HFFc6 (cell line): ENCODE measurements around the gene FZD7. TPM values are rescaled to one million over a fixed set of nuclear protein-coding genes. Genes with fewer than 3 reads are reported as not detected.

Source experiments
- DNase-seq: peaks from one replicate; pipeline ENCODE4 v3.0.0-alpha.2; 2018
- H3K27ac Mint-ChIP-seq: 2 replicates; pipeline ENCODE4 v1.8.0; 2020; ENCODE audit warnings: mild to moderate bottlenecking, mixed read lengths
- H3K27me3 Mint-ChIP-seq: 2 replicates; pipeline ENCODE4 v1.8.0; 2021; ENCODE audit warnings: mild to moderate bottlenecking, moderate library complexity, mixed read lengths; ENCODE audit not compliant: insufficient read depth
- H3K36me3 Mint-ChIP-seq: 2 replicates; pipeline ENCODE4 v1.8.0; 2021; ENCODE audit warnings: low read depth, mixed read lengths
- H3K4me1 Mint-ChIP-seq: 2 replicates; pipeline ENCODE4 v1.8.0; 2020; ENCODE audit warnings: low read depth, mixed read lengths
- H3K4me3 Mint-ChIP-seq: 2 replicates; pipeline ENCODE4 v1.8.0; 2020; ENCODE audit warnings: mild to moderate bottlenecking, moderate library complexity, mixed read lengths
- H3K9me3 Mint-ChIP-seq: 2 replicates; pipeline ENCODE4 v1.8.0; 2020; ENCODE audit warnings: mild to moderate bottlenecking, mixed read lengths
- total RNA-seq, 6 experiments: library from RNA; stranded (reverse); fragmentation: NEBNext Ultra II Directional; extraction: Animal tissue kit (Norgen Biotek cat#: 25700); gene quantifications; 2 replicates in 1 of 6; 3 replicates in 5 of 6; pipeline ENCODE4 v1.2.3, GENCODE V29; 2021
- TF ChIP-seq, protein P1 (sequence below): fragments of 200-600 bp; sonication (generic); IDR thresholded peaks from 2 replicates; pipeline ENCODE4 v1.5.0; 2021; ENCODE audit warnings: antibody characterized with exemption, mild to moderate bottlenecking

The FZD7 gene
- total RNA-seq, 6 experiments from 2014 or later: 111 to 147 (median 117) TPM

DNA sequence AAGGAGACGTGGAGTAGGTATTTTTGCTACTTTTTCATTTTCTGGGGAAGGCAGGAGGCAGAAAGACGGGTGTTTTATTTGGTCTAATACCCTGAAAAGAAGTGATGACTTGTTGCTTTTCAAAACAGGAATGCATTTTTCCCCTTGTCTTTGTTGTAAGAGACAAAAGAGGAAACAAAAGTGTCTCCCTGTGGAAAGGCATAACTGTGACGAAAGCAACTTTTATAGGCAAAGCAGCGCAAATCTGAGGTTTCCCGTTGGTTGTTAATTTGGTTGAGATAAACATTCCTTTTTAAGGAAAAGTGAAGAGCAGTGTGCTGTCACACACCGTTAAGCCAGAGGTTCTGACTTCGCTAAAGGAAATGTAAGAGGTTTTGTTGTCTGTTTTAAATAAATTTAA lies 3.4 kb downstream of the FZD7 start:
- Mint-ChIP-seq H3K27ac (no peak overlapping the region), H3K9me3 (no peaks in the 10 kb centered on the region), H3K36me3 (peaks cover 20% of the 10 kb centered on the region), H3K4me3 (no peak overlapping the region), H3K4me1 (peaks cover 13% of the 10 kb centered on the region), H3K27me3 (0 out of 2 replicates have a peak, but pooled peaks cover 1% of the 10 kb centered on the region)
- TF ChIP-seq, protein P1, sequence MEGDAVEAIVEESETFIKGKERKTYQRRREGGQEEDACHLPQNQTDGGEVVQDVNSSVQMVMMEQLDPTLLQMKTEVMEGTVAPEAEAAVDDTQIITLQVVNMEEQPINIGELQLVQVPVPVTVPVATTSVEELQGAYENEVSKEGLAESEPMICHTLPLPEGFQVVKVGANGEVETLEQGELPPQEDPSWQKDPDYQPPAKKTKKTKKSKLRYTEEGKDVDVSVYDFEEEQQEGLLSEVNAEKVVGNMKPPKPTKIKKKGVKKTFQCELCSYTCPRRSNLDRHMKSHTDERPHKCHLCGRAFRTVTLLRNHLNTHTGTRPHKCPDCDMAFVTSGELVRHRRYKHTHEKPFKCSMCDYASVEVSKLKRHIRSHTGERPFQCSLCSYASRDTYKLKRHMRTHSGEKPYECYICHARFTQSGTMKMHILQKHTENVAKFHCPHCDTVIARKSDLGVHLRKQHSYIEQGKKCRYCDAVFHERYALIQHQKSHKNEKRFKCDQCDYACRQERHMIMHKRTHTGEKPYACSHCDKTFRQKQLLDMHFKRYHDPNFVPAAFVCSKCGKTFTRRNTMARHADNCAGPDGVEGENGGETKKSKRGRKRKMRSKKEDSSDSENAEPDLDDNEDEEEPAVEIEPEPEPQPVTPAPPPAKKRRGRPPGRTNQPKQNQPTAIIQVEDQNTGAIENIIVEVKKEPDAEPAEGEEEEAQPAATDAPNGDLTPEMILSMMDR: no peak
- peak; percentile 41 for DNase-seq

DNA sequence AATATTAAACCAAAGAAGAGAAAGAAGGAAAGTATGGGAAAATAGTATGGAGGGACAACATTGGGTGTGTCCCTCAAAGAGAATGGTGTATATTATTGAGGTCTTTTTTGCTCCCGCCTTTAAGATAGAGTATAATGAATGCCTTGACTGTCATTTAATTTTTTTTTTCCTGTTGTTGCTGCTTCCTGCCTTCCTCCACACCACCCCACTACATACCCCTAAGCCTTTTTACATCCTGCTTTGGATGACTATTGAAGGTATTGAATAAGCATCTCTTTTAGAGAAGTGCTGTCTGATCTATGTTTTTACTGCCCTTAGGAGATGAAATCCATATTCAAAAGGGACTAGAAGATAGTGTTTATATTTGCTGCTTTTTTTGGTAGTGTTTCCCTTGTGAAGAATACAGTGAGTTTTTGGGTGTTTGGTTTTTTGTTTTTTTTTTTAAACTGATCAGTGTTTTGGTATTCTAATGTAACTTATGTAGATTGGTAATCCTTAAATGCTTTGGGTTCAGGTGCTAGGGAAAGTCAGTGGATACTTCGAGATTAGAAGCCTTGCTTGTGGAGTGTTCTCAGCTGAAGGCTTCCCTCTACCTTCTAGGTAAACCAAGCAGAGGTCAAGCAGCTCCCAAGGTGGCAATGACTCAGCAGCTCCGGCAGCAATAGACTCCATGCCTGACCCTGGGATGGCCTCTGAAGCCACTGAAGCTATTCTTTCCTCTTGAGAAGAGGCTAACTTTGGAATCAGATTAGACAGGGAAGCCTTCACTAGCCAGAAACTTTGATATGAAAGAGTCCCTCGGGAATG lies 5.0 kb downstream of the FZD7 start:
- Mint-ChIP-seq H3K27me3 (no peaks in the 10 kb centered on the region; the same call in 1 of the 2 replicates), H3K4me1 (peaks cover 12% of the 10 kb centered on the region), H3K27ac (peak overlapping the region; percentile 64), H3K36me3 (peaks cover 20% of the 10 kb centered on the region), H3K9me3 (no peaks in the 10 kb centered on the region), H3K4me3 (no peak overlapping the region)
- TF ChIP-seq, protein P1: no peak
- peak; percentile 45 for DNase-seq

DNA sequence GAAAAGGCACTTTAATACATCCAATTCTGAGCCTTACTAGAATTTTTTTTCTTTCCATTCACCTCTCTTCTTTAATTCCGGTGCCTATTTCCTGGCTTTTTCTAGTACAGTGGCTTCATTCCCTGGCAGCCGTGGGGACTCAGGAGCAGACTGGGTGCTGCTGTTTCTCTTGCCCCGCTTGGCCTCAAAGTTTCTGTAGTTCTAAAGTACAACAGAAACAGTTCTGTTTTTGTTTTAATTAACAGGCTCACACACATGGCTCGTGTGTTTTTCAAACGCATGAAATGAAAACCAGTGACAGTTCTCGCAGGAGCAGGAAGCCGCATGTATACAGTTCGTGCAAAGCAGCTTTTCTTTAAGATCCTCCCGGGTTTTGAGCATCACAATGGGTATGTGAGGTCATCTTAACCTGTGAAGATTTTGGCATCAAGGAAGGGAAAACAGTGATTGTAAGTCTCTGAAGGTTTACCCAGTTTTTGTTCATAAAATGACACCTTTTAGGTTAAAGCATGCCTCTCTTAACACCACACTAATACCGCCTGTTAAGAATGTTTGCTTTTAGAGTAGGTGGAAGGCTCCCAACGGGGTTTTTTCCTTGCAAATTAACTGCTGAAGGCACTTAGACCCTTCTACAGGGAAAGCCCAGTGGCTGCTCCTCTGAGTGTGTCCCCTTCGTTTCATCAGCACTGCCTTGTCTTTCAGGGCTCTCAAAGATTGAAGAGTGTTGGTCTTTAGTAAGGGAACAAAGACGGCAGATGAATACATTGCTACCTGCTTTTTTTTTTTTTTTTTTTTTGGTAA lies 5.8 kb downstream of the FZD7 start:
- Mint-ChIP-seq H3K9me3 (no peaks in the 10 kb centered on the region), H3K36me3 (peaks cover 20% of the 10 kb centered on the region), H3K27me3 (no peaks in the 10 kb centered on the region; the same call in 1 of the 2 replicates), H3K4me1 (peaks cover 12% of the 10 kb centered on the region), H3K27ac (peak overlapping the region; percentile 64), H3K4me3 (no peak overlapping the region)
- TF ChIP-seq, protein P1: no peak
- no peak for DNase-seq

- peaks cover 12% of the 10 kb centered on the region for H3K4me1 Mint-ChIP-seq
- DNase-seq: no peak
- H3K4me3 Mint-ChIP-seq: no peak overlapping the region
- H3K27ac Mint-ChIP-seq: no peak overlapping the region; the same call in 1 of the 2 replicates
- no peaks in the 10 kb centered on the region for H3K9me3 Mint-ChIP-seq
- no peaks in the 10 kb centered on the region; the same call in 1 of the 2 replicates for H3K27me3 Mint-ChIP-seq
- TF ChIP-seq, protein P1: no peak
- H3K36me3 Mint-ChIP-seq: peaks cover 16% of the 10 kb centered on the region
Measured at GRCh38 chr2:202040079-202040844, 6.6 kb downstream of the FZD7 start.

GRCh38 chr2:202042444-202042843 lies 8.8 kb downstream of the FZD7 start:
- Mint-ChIP-seq H3K4me1 (peaks cover 12% of the 10 kb centered on the region), H3K27me3 (no peaks in the 10 kb centered on the region; the same call in 1 of the 2 replicates), H3K9me3 (no peaks in the 10 kb centered on the region), H3K36me3 (peaks cover 16% of the 10 kb centered on the region), H3K27ac (no peak overlapping the region), H3K4me3 (no peak overlapping the region)
- DNase-seq: no peak
- TF ChIP-seq, protein P1: no peak
